Breast epithelium (tissue), 3 donors: ENCODE data around the gene LAMC1.

Source experiments
- POLR2A ChIP-seq: fragments of 450-650 bp; IDR thresholded peaks from one replicate; pipeline ENCODE4 v1.6.1; 2016; ENCODE audit warnings: antibody characterized with exemption, mild to moderate bottlenecking, moderate library complexity
- POLR2AphosphoS5 ChIP-seq, 3 donors: sonication (generic); formaldehyde crosslinking; IDR thresholded peaks; one replicate each; pipeline ENCODE4 v1.6.1; 2017; ENCODE audit warnings: antibody characterized with exemption in 3 of 3
- TF ChIP-seq, protein P1 (sequence below), 3 donors: fragments of 450-650 bp; IDR thresholded peaks; one replicate each; pipeline ENCODE4 v1.5.1; 2016 to 2017; ENCODE audit warnings: antibody characterized with exemption in 3 of 3, mild to moderate bottlenecking in 3 of 3, moderate library complexity in 3 of 3

- TF ChIP-seq POLR2A, result no peak
- TF ChIP-seq, protein P1, sequence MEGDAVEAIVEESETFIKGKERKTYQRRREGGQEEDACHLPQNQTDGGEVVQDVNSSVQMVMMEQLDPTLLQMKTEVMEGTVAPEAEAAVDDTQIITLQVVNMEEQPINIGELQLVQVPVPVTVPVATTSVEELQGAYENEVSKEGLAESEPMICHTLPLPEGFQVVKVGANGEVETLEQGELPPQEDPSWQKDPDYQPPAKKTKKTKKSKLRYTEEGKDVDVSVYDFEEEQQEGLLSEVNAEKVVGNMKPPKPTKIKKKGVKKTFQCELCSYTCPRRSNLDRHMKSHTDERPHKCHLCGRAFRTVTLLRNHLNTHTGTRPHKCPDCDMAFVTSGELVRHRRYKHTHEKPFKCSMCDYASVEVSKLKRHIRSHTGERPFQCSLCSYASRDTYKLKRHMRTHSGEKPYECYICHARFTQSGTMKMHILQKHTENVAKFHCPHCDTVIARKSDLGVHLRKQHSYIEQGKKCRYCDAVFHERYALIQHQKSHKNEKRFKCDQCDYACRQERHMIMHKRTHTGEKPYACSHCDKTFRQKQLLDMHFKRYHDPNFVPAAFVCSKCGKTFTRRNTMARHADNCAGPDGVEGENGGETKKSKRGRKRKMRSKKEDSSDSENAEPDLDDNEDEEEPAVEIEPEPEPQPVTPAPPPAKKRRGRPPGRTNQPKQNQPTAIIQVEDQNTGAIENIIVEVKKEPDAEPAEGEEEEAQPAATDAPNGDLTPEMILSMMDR (IDR thresholded peaks at IDR 0.05), result no peak
- TF ChIP-seq POLR2AphosphoS5 (IDR thresholded peaks at IDR 0.05), result no peak
These were observed 87.2 kb downstream of the LAMC1 start for GRCh38 chr1:183110326-183110880.
